Stomach smooth muscle (tissue), 2 donors: Measurements from ENCODE around the gene IL6ST.

Experiments used
- H3K27ac ChIP-seq: one replicate; pipeline ENCODE4 v1.7.0; 2013; ENCODE audit warnings: mild to moderate bottlenecking, low read length, inconsistent platforms
- H3K27me3 ChIP-seq, 2 donors: one replicate each; pipeline ENCODE4 v1.7.0; 2013; ENCODE audit warnings: low read length in 2 of 2; ENCODE audit not compliant: insufficient read depth in 2 of 2, control insufficient read depth in 1 of 2
- H3K36me3 ChIP-seq, 2 donors: one replicate each; pipeline ENCODE4 v1.7.0; 2013; ENCODE audit warnings: low read length in 2 of 2; ENCODE audit not compliant: control insufficient read depth in 2 of 2, insufficient read depth in 2 of 2
- H3K4me1 ChIP-seq: one replicate; pipeline ENCODE4 v1.7.0; 2013; ENCODE audit warnings: low read length; ENCODE audit not compliant: control insufficient read depth, insufficient read depth
- H3K4me3 ChIP-seq, 2 donors: one replicate each; pipeline ENCODE4 v1.7.0; 2013; ENCODE audit warnings: low read length in 2 of 2
- H3K9ac ChIP-seq, 2 donors: one replicate each; pipeline ENCODE4 v1.7.0; 2013; ENCODE audit warnings: low read length in 2 of 2, mild to moderate bottlenecking in 1 of 2
- H3K9me3 ChIP-seq, 2 donors: one replicate each; pipeline ENCODE4 v1.7.0; 2013; ENCODE audit warnings: low read length in 2 of 2; ENCODE audit not compliant: control insufficient read depth in 2 of 2
- donor health status: healthy.
- donor health status: Pancreatic carcinoma.

Gene IL6ST

GRCh38 chr5:55919625-55920024, 75.1 kb downstream of the IL6ST start:
- H3K27me3 ChIP-seq, result no peaks in the 10 kb centered on the region
- H3K4me3 ChIP-seq, result no peak overlapping the region
- H3K4me1 ChIP-seq, result peaks cover 3% of the 10 kb centered on the region
- no peak overlapping the region for H3K27ac ChIP-seq
- H3K36me3 ChIP-seq, result no peaks in the 10 kb centered on the region
- no peaks in the 10 kb centered on the region for H3K9me3 ChIP-seq
- H3K9ac ChIP-seq, result no peak overlapping the region

GRCh38 chr5:55918087-55919035, 76.4 kb downstream of the IL6ST start:
- no peaks in the 10 kb centered on the region for H3K36me3 ChIP-seq
- H3K27ac ChIP-seq, result no peak overlapping the region
- no peak overlapping the region for H3K9ac ChIP-seq
- no peak overlapping the region for H3K4me3 ChIP-seq
- no peaks in the 10 kb centered on the region for H3K9me3 ChIP-seq
- no peaks in the 10 kb centered on the region for H3K4me1 ChIP-seq
- H3K27me3 ChIP-seq, result no peaks in the 10 kb centered on the region

GRCh38 chr5:55917402-55918086, 77.2 kb downstream of the IL6ST start:
- no peak overlapping the region for H3K27ac ChIP-seq

DNA sequence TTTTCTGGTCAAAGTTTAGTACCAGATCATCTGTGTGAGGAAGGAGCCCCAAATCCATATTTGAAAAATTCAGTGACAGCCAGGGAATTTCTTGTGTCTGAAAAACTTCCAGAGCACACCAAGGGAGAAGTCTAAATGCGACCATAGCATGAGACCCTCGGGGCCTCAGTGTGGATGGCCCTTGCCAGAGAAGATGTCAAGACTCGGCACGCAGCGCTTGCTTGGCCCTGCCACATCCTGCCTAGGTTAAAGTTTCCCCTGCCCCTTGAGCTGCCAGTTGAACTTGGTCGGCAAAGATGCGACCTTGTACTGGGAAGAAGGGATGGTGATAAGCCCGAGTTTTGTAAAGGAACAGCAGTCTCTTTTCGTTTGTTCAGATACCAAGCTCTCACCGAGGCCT, 77.8 kb downstream of the IL6ST start:
- H3K4me1 ChIP-seq, result no peaks in the 10 kb centered on the region
- no peaks in the 10 kb centered on the region for H3K27me3 ChIP-seq
- no peak overlapping the region for H3K9ac ChIP-seq
- H3K9me3 ChIP-seq, result no peaks in the 10 kb centered on the region
- H3K36me3 ChIP-seq, result no peaks in the 10 kb centered on the region
- H3K27ac ChIP-seq, result no peak overlapping the region
- no peak overlapping the region for H3K4me3 ChIP-seq

More at GRCh38 chr5:55917402-55918086, 77.2 kb downstream of the IL6ST start:
- Histone ChIP-seq H3K36me3 (no peaks in the 10 kb centered on the region), H3K9ac (no peak overlapping the region), H3K27me3 (no peaks in the 10 kb centered on the region), H3K9me3 (no peaks in the 10 kb centered on the region), H3K4me3 (no peak overlapping the region), H3K4me1 (no peaks in the 10 kb centered on the region)

DNA sequence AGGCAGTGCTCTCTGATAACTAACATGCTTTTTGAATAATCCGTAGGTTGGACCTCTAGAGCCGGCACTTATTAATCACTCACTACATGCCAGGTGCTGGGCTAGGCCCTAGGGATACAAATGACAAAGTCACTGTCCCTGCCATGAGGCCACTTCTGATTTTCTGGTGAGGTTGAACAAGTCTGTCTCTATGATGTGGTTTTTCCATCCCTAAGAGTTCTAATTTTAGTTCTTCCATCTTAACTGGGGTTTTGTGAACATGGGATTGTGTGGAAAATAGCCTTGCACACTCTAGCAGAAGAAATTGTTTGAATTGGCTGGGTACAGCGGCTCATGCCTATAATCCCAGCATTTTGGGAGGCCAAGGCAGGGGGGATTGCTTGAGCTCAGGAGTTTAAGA, 79.0 kb downstream of the IL6ST start:
- Histone ChIP-seq H3K9ac (no peak overlapping the region), H3K36me3 (no peaks in the 10 kb centered on the region), H3K9me3 (no peaks in the 10 kb centered on the region), H3K4me1 (no peaks in the 10 kb centered on the region), H3K27ac (no peak overlapping the region), H3K4me3 (no peak overlapping the region), H3K27me3 (no peaks in the 10 kb centered on the region)

DNA sequence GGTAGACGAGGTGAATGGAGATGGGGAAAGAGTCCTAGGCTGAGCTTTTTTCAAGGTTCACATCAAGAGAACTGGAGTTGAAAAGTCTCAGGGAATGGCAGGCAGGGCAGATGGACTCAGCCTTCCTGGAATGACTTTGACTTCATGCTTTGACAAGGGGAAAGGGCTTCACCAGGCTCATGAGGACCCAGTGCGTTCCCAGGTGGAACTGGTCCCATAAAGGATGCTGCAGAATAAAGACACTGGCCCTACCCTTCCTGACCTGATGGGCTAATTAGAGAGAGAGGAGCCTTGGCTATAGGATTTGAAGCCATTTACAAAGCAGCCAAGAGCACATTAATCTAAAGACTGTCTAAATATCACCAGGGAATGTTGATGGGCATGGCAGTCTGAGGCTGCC, 79.8 kb downstream of the IL6ST start:
- Histone ChIP-seq H3K9ac (no peak overlapping the region), H3K9me3 (no peaks in the 10 kb centered on the region), H3K27ac (no peak overlapping the region), H3K36me3 (no peaks in the 10 kb centered on the region), H3K4me3 (no peak overlapping the region), H3K4me1 (no peaks in the 10 kb centered on the region), H3K27me3 (no peaks in the 10 kb centered on the region)

DNA sequence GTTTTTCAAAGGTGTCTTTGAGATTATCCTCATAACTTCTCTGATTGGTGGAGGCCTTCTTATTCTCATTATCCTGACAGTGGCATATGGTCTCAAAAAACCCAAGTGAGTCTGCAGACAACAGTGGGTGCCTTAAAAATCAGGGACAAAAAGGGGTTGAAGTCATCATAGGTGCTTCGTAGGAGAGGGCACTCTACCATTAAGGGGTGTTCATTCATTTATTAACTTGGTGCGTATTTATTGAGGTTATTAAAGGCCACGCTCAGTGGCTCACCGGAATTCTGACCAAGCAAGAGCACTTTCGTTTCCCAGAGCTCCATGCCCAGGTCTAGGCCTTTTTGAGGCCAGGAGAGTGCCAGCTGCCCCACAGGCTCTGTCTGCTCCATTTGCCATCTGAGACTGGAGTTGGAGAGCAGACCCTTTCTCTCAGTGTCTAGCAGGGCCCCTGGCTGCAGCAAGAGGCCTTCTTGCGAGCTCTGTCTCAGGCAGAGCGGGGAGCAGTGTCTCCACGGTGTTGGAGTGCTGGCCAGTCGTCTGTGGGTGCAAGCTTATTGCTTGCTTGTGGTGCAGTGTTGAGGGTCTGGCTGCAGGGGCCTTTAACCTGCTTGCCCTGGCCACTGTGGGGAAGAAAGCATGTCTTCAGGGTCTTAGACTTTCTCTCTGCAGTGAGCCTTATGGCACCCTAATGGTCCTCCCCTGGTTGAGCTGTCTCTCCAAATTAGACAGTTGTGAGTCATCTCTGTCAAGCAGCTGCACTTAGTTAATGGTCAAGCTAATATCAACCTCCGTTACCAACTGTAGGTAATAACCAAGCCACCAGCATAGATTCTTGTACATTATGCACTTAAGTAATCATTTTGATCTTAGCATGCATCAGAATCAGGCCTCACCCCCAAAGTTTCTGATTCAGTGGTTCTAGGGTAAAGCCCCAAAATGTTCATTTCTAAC, 81.0 kb downstream of the IL6ST start:
- no peak overlapping the region for H3K4me3 ChIP-seq
- no peaks in the 10 kb centered on the region for H3K4me1 ChIP-seq

DNA sequence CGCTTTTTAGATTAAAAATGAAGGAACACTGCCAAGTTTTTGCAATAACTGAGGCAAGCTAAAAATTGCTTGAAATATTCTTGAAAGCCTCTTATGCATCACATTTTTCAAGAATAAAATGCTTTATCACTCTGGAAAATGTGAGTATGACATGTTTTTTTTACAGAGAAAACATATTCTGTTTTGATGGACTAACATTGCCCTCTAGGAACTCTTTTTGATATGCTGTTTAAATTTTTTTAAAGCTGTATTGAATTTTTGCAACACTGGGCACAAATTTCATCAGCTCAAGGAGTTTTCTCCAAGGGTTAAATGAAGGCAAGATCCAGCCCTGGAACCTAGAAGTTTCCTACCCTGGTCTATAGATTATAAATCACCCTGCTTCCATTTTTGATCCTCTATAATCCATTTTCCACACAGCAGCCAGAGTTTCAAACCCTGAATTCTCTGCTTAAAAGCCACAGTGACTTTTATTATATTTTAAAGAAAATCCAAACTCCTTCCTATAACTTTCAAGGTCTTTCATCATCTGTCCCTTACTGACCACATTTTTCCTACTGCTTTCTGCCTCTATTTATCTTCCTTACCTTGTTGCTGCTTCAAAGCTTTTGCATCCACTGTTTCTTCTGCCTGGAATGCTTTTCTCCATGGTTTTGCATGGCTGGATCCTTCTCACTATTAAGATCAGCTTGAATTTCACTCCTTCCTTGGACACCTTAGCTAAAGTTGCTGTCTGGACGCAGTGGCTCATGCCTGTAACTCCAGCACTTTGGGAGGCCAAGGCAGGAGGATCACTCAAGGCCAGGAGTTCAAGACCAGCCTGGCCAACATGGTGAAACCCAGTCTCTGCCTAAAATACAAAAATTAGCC, 82.7 kb downstream of the IL6ST start:
- Histone ChIP-seq H3K27me3 (no peaks in the 10 kb centered on the region), H3K9ac (no peak overlapping the region), H3K4me1 (no peaks in the 10 kb centered on the region), H3K27ac (no peak overlapping the region), H3K36me3 (no peaks in the 10 kb centered on the region), H3K9me3 (no peaks in the 10 kb centered on the region), H3K4me3 (no peak overlapping the region)

More for the DNA sequence above, 81.0 kb downstream of the IL6ST start:
- Histone ChIP-seq H3K27me3 (no peaks in the 10 kb centered on the region), H3K9me3 (no peaks in the 10 kb centered on the region), H3K9ac (no peak overlapping the region), H3K36me3 (no peaks in the 10 kb centered on the region), H3K27ac (no peak overlapping the region)

- H3K36me3 ChIP-seq, result no peaks in the 10 kb centered on the region
- no peak overlapping the region for H3K4me3 ChIP-seq
- no peaks in the 10 kb centered on the region for H3K4me1 ChIP-seq
- no peak overlapping the region for H3K9ac ChIP-seq
- no peaks in the 10 kb centered on the region for H3K27me3 ChIP-seq
- no peaks in the 10 kb centered on the region for H3K9me3 ChIP-seq
- no peak overlapping the region for H3K27ac ChIP-seq
Observed at GRCh38 chr5:55908804-55909203, 86.0 kb downstream of the IL6ST start.

- no peaks in the 10 kb centered on the region for H3K27me3 ChIP-seq
- H3K36me3 ChIP-seq, result no peaks in the 10 kb centered on the region
- H3K9ac ChIP-seq, result no peak overlapping the region
- H3K27ac ChIP-seq, result no peak overlapping the region
- H3K9me3 ChIP-seq, result no peaks in the 10 kb centered on the region
- no peaks in the 10 kb centered on the region for H3K4me1 ChIP-seq
- H3K4me3 ChIP-seq, result no peak overlapping the region
Observed at GRCh38 chr5:55907927-55908326, 86.8 kb downstream of the IL6ST start.
